ENCODE measurements around the gene RELA. TPM values are rescaled to one million over a fixed set of nuclear protein-coding genes. Genes with fewer than 3 reads are reported as not detected.
"Not testable (repeated sequence)": the region's sequence is repeated elsewhere in the genome, so short reads cannot be mapped to it uniquely, and the experiment has no call there.

Gene RELA
- 10 to 100 TPM; 66.9 to 72.7 (median 69.5) TPM for total RNA-seq (2021; fragmentation: NEBNext Ultra II Directional; extraction: Animal tissue kit (Norgen Biotek cat#: 25700))
- long read RNA-seq, transcript RELA-202 (11 exons, 2,700 nt), result major isoform, 7 of 15 reads
- long read RNA-seq, partial matches to known transcripts, result 5 of 15 reads
- long read RNA-seq, other reads (novel, unspliced or antisense), result 2 of 15 reads

GRCh38 chr11:65662799-65663638 is at the start of gene RELA:
Gene RELA (minus strand): TSS chr11:65662916. CDS start chr11:65662832, 84 bp downstream.
- Mint-ChIP-seq H3K4me3 (peak within 1 kb of the TSS; percentile 89), H3K4me1 (ENCODE audit: low read depth) (peaks cover 8% of the 10 kb centered on the region), H3K27me3 (ENCODE audit: insufficient read depth) (no peaks in the 10 kb centered on the region), H3K36me3 (ENCODE audit: low read depth) (peaks cover 13% of the 10 kb centered on the region; the same call in 1 of the 2 replicates), H3K9me3 (no peaks in the 10 kb centered on the region), H3K27ac (peak within 1 kb of the TSS; percentile 93)
- DNase-seq, result peak; percentile 92
- no peak for TF ChIP-seq CTCF (IDR thresholded peaks at IDR 0.05)

- TF ChIP-seq CTCF (IDR thresholded peaks at IDR 0.05), result peak; percentile 98
- H3K27me3 Mint-ChIP-seq (ENCODE audit: insufficient read depth), result peaks cover 4% of the 10 kb centered on the region; the same call in 1 of the 2 replicates
- no peaks in the 10 kb centered on the region for H3K9me3 Mint-ChIP-seq
- peak within 1 kb of the TSS; percentile 94 for H3K4me3 Mint-ChIP-seq
- H3K36me3 Mint-ChIP-seq (ENCODE audit: low read depth), result peaks cover 27% of the 10 kb centered on the region
- H3K4me1 Mint-ChIP-seq (ENCODE audit: low read depth), result peaks cover 32% of the 10 kb centered on the region
- peak; percentile 97 for DNase-seq
- peak within 1 kb of the TSS; percentile 99 for H3K27ac Mint-ChIP-seq
Measured at GRCh38 chr11:65711785-65712632, 49.3 kb upstream of the RELA start, which contains the start of gene KAT5. Gene KAT5 (plus strand): TSS chr11:65712252. CDS start chr11:65712268, 16 bp downstream.

GRCh38 chr11:65710421-65710820 is 47.7 kb upstream of the RELA start:
- Mint-ChIP-seq H3K4me3 (no peak overlapping the region), H3K36me3 (ENCODE audit: low read depth) (peaks cover 18% of the 10 kb centered on the region), H3K4me1 (ENCODE audit: low read depth) (peaks cover 32% of the 10 kb centered on the region), H3K27ac (no peak overlapping the region), H3K27me3 (ENCODE audit: insufficient read depth) (peaks cover 4% of the 10 kb centered on the region; the same call in 1 of the 2 replicates), H3K9me3 (no peaks in the 10 kb centered on the region)
- no peak for DNase-seq
- TF ChIP-seq CTCF (IDR thresholded peaks at IDR 0.05), result no peak

GRCh38 chr11:65709661-65710060 is 46.9 kb upstream of the RELA start:
- Mint-ChIP-seq H3K27ac (no peak overlapping the region), H3K27me3 (ENCODE audit: insufficient read depth) (peaks cover 6% of the 10 kb centered on the region; the same call in 1 of the 2 replicates), H3K9me3 (no peaks in the 10 kb centered on the region), H3K4me1 (ENCODE audit: low read depth) (peaks cover 25% of the 10 kb centered on the region), H3K4me3 (no peak overlapping the region), H3K36me3 (ENCODE audit: low read depth) (peaks cover 10% of the 10 kb centered on the region)
- no peak for TF ChIP-seq CTCF (IDR thresholded peaks at IDR 0.05)
- no peak for DNase-seq

- Mint-ChIP-seq H3K4me1 (ENCODE audit: low read depth) (peaks cover 19% of the 10 kb centered on the region), H3K27ac (no peak overlapping the region), H3K27me3 (ENCODE audit: insufficient read depth) (peaks cover 6% of the 10 kb centered on the region), H3K4me3 (no peak overlapping the region), H3K9me3 (no peaks in the 10 kb centered on the region), H3K36me3 (ENCODE audit: low read depth) (peaks cover under 1% of the 10 kb centered on the region; the same call in 1 of the 2 replicates)
- TF ChIP-seq CTCF (IDR thresholded peaks at IDR 0.05), result no peak
- no peak for DNase-seq
Measured at GRCh38 chr11:65708451-65708850, 45.7 kb upstream of the RELA start.

- Mint-ChIP-seq H3K4me1 (ENCODE audit: low read depth) (peaks cover 11% of the 10 kb centered on the region), H3K27me3 (ENCODE audit: insufficient read depth) (peaks cover 12% of the 10 kb centered on the region)
- not testable (repeated sequence) for DNase-seq; H3K4me3 Mint-ChIP-seq; H3K27ac Mint-ChIP-seq; H3K9me3 Mint-ChIP-seq; H3K36me3 Mint-ChIP-seq (ENCODE audit: low read depth)
Measured at GRCh38 chr11:65707002-65707401, 44.3 kb upstream of the RELA start.

Data from HFFc6 (cell line).